A549 (cell line): Measurements from ENCODE around the gene MEF2A. TPM values are rescaled to one million over a fixed set of nuclear protein-coding genes. Genes with fewer than 3 reads are reported as not detected.

ENCODE experiments used
- ATAC-seq, 2 experiments: fragments of 200-7000 bp in 1 of 2; fragments of >200 bp in 1 of 2; cut with Nextera tagmentation in 1 of 2; cut with Tn5 transposase in 1 of 2; 3 replicates each; pipeline versions ENCODE4 v1.8.0 to v1.9.1; 2018 to 2020; ENCODE audit warnings: mild to moderate bottlenecking in 1 of 2, moderate library complexity in 1 of 2
- CTCF ChIA-PET: fragments of 300-600 bp; sonication (Branson Sonifier 250); formaldehyde crosslinking; extraction: SDS; loops from one replicate; lab custom pipeline; 2021; ENCODE audit warnings: antibody characterized with exemption, inconsistent platforms; lab: Yijun Ruan, JAX
- POLR2A ChIA-PET: fragments of 350-600 bp; formaldehyde crosslinking; extraction: SDS; loops from one replicate; lab custom pipeline; 2021; ENCODE audit warnings: antibody characterized with exemption, inconsistent platforms; lab: Yijun Ruan, JAX
- DNase-seq, 2 experiments: peaks; one replicate each; pipeline versions ENCODE4 v3.0.0 to v3.0.0-alpha.2; 2011 to 2016; ENCODE audit warnings: low read depth in 1 of 2, low spot score in 1 of 2
- FAIRE-seq: peaks from 2 replicates; lab custom pipeline; 2011; peaks lifted over from hg19 to GRCh38; lab: Jason Lieb, UNC
- H3K27ac ChIP-seq, 2 experiments: fragments of >200 bp; sonication (Bioruptor Twin); formaldehyde crosslinking; 3 replicates each; pipeline ENCODE4 v1.5.1; 2016 to 2017
- H3K4me1 ChIP-seq: fragments of >200 bp; sonication (Bioruptor Twin); formaldehyde crosslinking; 3 replicates; pipeline ENCODE4 v1.6.1; 2016
- H3K4me2 ChIP-seq: fragments of >200 bp; sonication (Bioruptor Twin); formaldehyde crosslinking; 3 replicates; pipeline ENCODE4 v1.6.1; 2016
- H3K4me3 ChIP-seq: fragments of >200 bp; sonication (Bioruptor Twin); formaldehyde crosslinking; 3 replicates; pipeline ENCODE4 v1.5.1; 2016
- H3K9me3 ChIP-seq: fragments of >200 bp; sonication (Bioruptor Twin); formaldehyde crosslinking; 3 replicates; pipeline ENCODE4 v1.6.1; 2016
- ATOH8 ChIP-seq: fragments of 250-450 bp; sonication (Bioruptor Pico); IDR thresholded peaks from 2 replicates; pipeline ENCODE4 v1.5.0; 2020; ENCODE audit warnings: low read depth, mild to moderate bottlenecking, moderate library complexity
- BHLHE40 ChIP-seq: IDR thresholded peaks from 2 replicates; pipeline ENCODE4 v1.6.1; 2012; ENCODE audit warnings: low read depth, low read length, inconsistent platforms
- CBX8 ChIP-seq: fragments of 200-600 bp; sonication (generic); IDR thresholded peaks from 2 replicates; pipeline ENCODE4 v1.6.1; 2016
- CEBPB ChIP-seq, 2 experiments: fragments of >200 bp in 1 of 2; sonication (Bioruptor Twin) in 1 of 2; formaldehyde crosslinking in 1 of 2; IDR thresholded peaks; 2 replicates each; pipeline ENCODE4 v1.6.1; 2012 to 2016
- CHD2 ChIP-seq: fragments of 150-350 bp; IDR thresholded peaks from 2 replicates; pipeline ENCODE4 v1.6.1; 2014; ENCODE audit warnings: low read length; ENCODE audit not compliant: partially characterized antibody
- EHF ChIP-seq: fragments of 250-450 bp; sonication (Bioruptor Pico); IDR thresholded peaks from 2 replicates; pipeline ENCODE4 v1.5.0; 2020; ENCODE audit warnings: mild to moderate bottlenecking
- EHMT2 ChIP-seq: fragments of 200-600 bp; sonication (generic); IDR thresholded peaks from 2 replicates; pipeline ENCODE4 v1.6.1; 2016; ENCODE audit warnings: antibody characterized with exemption, low read depth, mild to moderate bottlenecking, moderate library complexity
- EP300 ChIP-seq, 2 experiments: fragments of >200 bp; sonication (Bioruptor Twin); formaldehyde crosslinking; IDR thresholded peaks; 2 replicates in 1 of 2; 3 replicates in 1 of 2; pipeline ENCODE4 v1.6.1; 2016 to 2017
- ESRRA ChIP-seq: fragments of 150-350 bp; IDR thresholded peaks from 2 replicates; pipeline ENCODE4 v1.6.1; 2014; ENCODE audit warnings: mild to moderate bottlenecking, low read length, borderline replicate concordance
- FOSL2 ChIP-seq, 2 experiments: fragments of 450-650 bp in 1 of 2; fragments of >200 bp in 1 of 2; sonication (Bioruptor Twin) in 1 of 2; formaldehyde crosslinking; IDR thresholded peaks; 2 replicates each; pipeline versions ENCODE4 v1.5.0 to v1.6.1; 2016 to 2020; ENCODE audit warnings: mild to moderate bottlenecking in 1 of 2, moderate library complexity in 1 of 2
- GATA3 ChIP-seq: IDR thresholded peaks from 2 replicates; pipeline ENCODE4 v1.6.1; 2012; ENCODE audit warnings: borderline replicate concordance
- HEYL ChIP-seq: fragments of 250-450 bp; sonication (Bioruptor Pico); IDR thresholded peaks from 2 replicates; pipeline ENCODE4 v1.8.0; 2021; ENCODE audit warnings: mild to moderate bottlenecking, moderate library complexity
- HOXA7 ChIP-seq: fragments of 250-450 bp; sonication (Bioruptor Pico); IDR thresholded peaks from 2 replicates; pipeline ENCODE4 v1.5.0; 2020; ENCODE audit warnings: mild to moderate bottlenecking, moderate library complexity
- HOXB13 ChIP-seq: fragments of 250-450 bp; sonication (Bioruptor Pico); IDR thresholded peaks from 2 replicates; pipeline ENCODE4 v1.5.0; 2020; ENCODE audit warnings: low read depth, mild to moderate bottlenecking, moderate library complexity
- HOXB5 ChIP-seq: fragments of 250-450 bp; sonication (Bioruptor Pico); IDR thresholded peaks from 2 replicates; pipeline ENCODE4 v1.5.0; 2020; ENCODE audit warnings: mild to moderate bottlenecking, moderate library complexity
- JUNB ChIP-seq: fragments of >200 bp; sonication (Bioruptor Twin); formaldehyde crosslinking; IDR thresholded peaks from 2 replicates; pipeline ENCODE4 v1.6.1; 2016
- KDM5A ChIP-seq: fragments of 200-600 bp; sonication (generic); IDR thresholded peaks from 2 replicates; pipeline ENCODE4 v1.6.1; 2016; ENCODE audit warnings: antibody characterized with exemption, mild to moderate bottlenecking
- MAZ ChIP-seq: fragments of 150-350 bp; IDR thresholded peaks from 2 replicates; pipeline ENCODE4 v1.6.1; 2014; ENCODE audit warnings: antibody characterized with exemption, low read depth, low read length, borderline replicate concordance
- MYC ChIP-seq: IDR thresholded peaks from 2 replicates; pipeline ENCODE4 v1.6.1; 2012; ENCODE audit warnings: mild to moderate bottlenecking, inconsistent platforms, low read length, improper control_type of control experiment, borderline replicate concordance
- NFE2L2 ChIP-seq: fragments of 150-350 bp; conservative IDR thresholded peaks from 2 replicates; pipeline ENCODE4 v1.6.1; 2014; ENCODE audit warnings: low read length
- NR3C1 ChIP-seq: fragments of >200 bp; sonication (Bioruptor Twin); formaldehyde crosslinking; IDR thresholded peaks from 3 replicates; pipeline ENCODE4 v1.6.1; 2017
- PBX3 ChIP-seq: IDR thresholded peaks from 2 replicates; pipeline ENCODE4 v1.6.1; 2012
- PHF8 ChIP-seq: fragments of 200-600 bp; sonication (generic); IDR thresholded peaks from 2 replicates; pipeline ENCODE4 v1.6.1; 2016; ENCODE audit warnings: low read depth, mild to moderate bottlenecking, antibody characterized with exemption, moderate library complexity, borderline replicate concordance
- POLR2A ChIP-seq: IDR thresholded peaks from 2 replicates; pipeline ENCODE4 v1.6.1; 2012; ENCODE audit warnings: mild to moderate bottlenecking, low read length
- POLR2AphosphoS2 ChIP-seq: conservative IDR thresholded peaks from 2 replicates; pipeline ENCODE4 v1.6.1; 2012; ENCODE audit warnings: low read length, improper control_type of control experiment, inconsistent platforms
- RAD21 ChIP-seq, 2 experiments: fragments of >200 bp in 1 of 2; sonication (Bioruptor Twin) in 1 of 2; formaldehyde crosslinking in 1 of 2; IDR thresholded peaks in 1 of 2; conservative IDR thresholded peaks in 1 of 2; 2 replicates in 1 of 2; 3 replicates in 1 of 2; pipeline ENCODE4 v1.6.1; 2012 to 2018; ENCODE audit warnings: inconsistent platforms in 1 of 2
- RCOR1 ChIP-seq: fragments of 150-350 bp; IDR thresholded peaks from 2 replicates; pipeline ENCODE4 v1.6.1; 2014; ENCODE audit warnings: antibody characterized with exemption, low read length, low read depth
- RNF2 ChIP-seq: fragments of 200-600 bp; sonication (generic); IDR thresholded peaks from 2 replicates; pipeline ENCODE4 v1.6.1; 2016; ENCODE audit warnings: low read depth, mild to moderate bottlenecking, antibody characterized with exemption, moderate library complexity, borderline replicate concordance
- SMC3 ChIP-seq: fragments of >200 bp; sonication (Bioruptor Twin); formaldehyde crosslinking; IDR thresholded peaks from 3 replicates; pipeline ENCODE4 v1.6.1; 2018; ENCODE audit warnings: inconsistent platforms
- SREBF2 ChIP-seq: fragments of 450-650 bp; IDR thresholded peaks from 2 replicates; pipeline ENCODE4 v1.6.1; 2014; ENCODE audit warnings: mild to moderate bottlenecking, moderate library complexity
- TFCP2L1 ChIP-seq: fragments of 250-450 bp; sonication (Bioruptor Pico); IDR thresholded peaks from 2 replicates; pipeline ENCODE4 v1.5.0; 2021; ENCODE audit warnings: mild to moderate bottlenecking
- TP53 ChIP-seq: fragments of 250-450 bp; sonication (Bioruptor Pico); IDR thresholded peaks from 2 replicates; pipeline ENCODE4 v1.5.0; 2021; ENCODE audit warnings: mild to moderate bottlenecking, moderate library complexity
- ZNF302 ChIP-seq: fragments of 250-450 bp; sonication (Bioruptor Pico); IDR thresholded peaks from 2 replicates; pipeline ENCODE4 v1.9.0; 2021; ENCODE audit warnings: inconsistent platforms, mild to moderate bottlenecking, moderate library complexity
- ZSCAN20 ChIP-seq: fragments of 250-450 bp; sonication (Bioruptor Pico); IDR thresholded peaks from 2 replicates; pipeline ENCODE4 v1.8.0; 2022; ENCODE audit warnings: mild to moderate bottlenecking, moderate library complexity
- WGBS: methylation state at CpG from one replicate; pipeline ENCODE4 v1.1.6; 2017; ENCODE audit errors: missing lambda C conversion rate; 5-methylcytosine and 5-hydroxymethylcytosine counted together
- polyA minus RNA-seq: library from RNA; depleted of rRNA, polyadenylated mRNA; stranded (reverse); fragments of >200 nt; gene quantifications from 2 replicates; pipeline ENCODE4 v1.2.3, GENCODE V29; 2011; rRNA and poly(A)+ RNA removed
- polyA plus RNA-seq, 4 experiments: library from polyadenylated mRNA; depleted of rRNA in 3 of 4; stranded (reverse); fragments of >200 nt; fragmentation: RNase III in 1 of 4; extraction: RNeasy Plus Mini Kit Qiagen cat#74134 plus additional on column Dnase treatment in 1 of 4; gene quantifications; 2 replicates in 3 of 4; 3 replicates in 1 of 4; pipeline ENCODE4 v1.2.3, GENCODE V29; 2011 to 2017
- TF ChIP-seq, protein P1 (sequence below): IDR thresholded peaks from 2 replicates; pipeline ENCODE4 v1.6.1; 2012
- TF ChIP-seq, protein P2 (sequence below): fragments of >200 bp; sonication (Bioruptor Twin); formaldehyde crosslinking; IDR thresholded peaks from 3 replicates; pipeline ENCODE4 v1.6.1; 2016
- TF ChIP-seq, protein P3 (sequence below): fragments of 150-350 bp; IDR thresholded peaks from 2 replicates; pipeline ENCODE4 v1.6.1; 2014; ENCODE audit warnings: low read depth, mild to moderate bottlenecking, low read length

The MEF2A gene
- polyA plus RNA-seq (2011; rRNA removed) (34.1 and 43.4 TPM in 2 replicates), polyA plus RNA-seq (2017; fragmentation: RNase III; extraction: RNeasy Plus Mini Kit Qiagen cat#74134 plus additional on column Dnase treatment) (14.2 to 15.0 TPM (median 14.6 TPM) in 3 replicates), polyA minus RNA-seq (43.5 and 49.5 TPM in 2 replicates)
- polyA plus RNA-seq (2012; cell fraction: cytosol; rRNA removed): 11.6 and 14.1 TPM in 2 replicates
- polyA plus RNA-seq (2012; cell fraction: nucleus; rRNA removed): 23.1 and 23.8 TPM in 2 replicates

DNA sequence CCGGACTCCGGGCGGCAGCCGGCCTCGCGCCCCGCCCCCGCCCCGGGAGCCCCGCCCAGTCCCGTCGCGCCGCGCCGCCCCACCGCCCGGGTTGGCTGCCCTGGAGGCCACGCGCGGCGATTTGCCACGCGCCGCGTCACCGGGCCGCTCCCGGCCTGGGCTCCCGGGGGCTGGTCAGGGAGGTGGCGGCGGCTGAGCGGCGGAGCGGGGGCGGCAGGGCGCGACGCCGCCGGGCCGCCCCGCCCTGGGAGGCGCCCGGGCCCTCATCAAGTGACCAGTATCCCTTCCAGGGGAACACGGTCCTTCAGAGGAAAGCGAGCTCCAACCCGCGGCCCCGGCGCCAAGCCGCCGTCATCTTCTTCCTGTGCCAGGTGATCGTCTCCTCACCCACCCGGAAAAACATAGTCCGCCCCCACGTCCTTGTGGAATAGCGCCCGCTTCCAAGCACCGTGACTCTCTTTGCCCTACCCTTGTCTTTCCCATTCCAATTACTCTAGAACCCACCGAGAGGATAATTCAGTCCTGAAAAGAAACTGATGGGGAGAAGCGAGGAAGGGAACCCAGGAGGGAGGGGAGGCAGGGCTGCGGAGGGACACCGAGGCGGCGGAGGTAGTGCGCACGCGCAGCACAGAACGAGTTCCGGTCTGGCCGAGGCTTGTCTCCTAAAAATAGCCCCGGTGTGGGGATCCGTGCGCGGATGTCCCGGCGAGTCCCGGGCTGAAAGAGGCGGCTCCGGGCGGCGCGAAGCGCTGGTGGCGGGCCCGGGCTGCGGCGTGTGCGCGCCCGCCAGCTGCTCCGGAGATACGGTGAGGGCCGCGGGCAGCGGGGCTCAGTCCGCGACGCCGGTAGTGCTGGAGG is at the start of gene MEF2A:
TSS of gene MEF2A (plus strand) at position 686 of the 858 bp plus-strand sequence. CDS start 67,136 bp downstream, outside the sequence.
- Histone ChIP-seq H3K9me3 (no peaks in the 10 kb centered on the region), H3K4me3 (peak within 1 kb of the TSS; percentile 64), H3K4me2 (peak within 1 kb of the TSS; percentile 87), H3K4me1 (peaks cover 23% of the 10 kb centered on the region; the same call in 2 of the 3 replicates), H3K27ac (peak within 1 kb of the TSS; percentile 93)
- FAIRE-seq (no peak), DNase-seq (peak; percentile 97), ATAC-seq (peak; percentile 76 to 87)
- WGBS: under 1% methylated on average over 44 of the region's 101 CpGs
- CTCF ChIA-PET: interaction anchor here (0.9 to 1.2 kb wide), 4 partner anchors 10 to 139 kb away, joined by 3 to 4 read pairs (median 3); no protein-coding TSS in a partner anchor
- POLR2A ChIA-PET: interaction anchor here (1.1 to 1.9 kb wide), 6 partner anchors 9 to 242 kb away, joined by 3 to 8 read pairs (median 4); no protein-coding TSS in a partner anchor
- TF ChIP-seq RAD21 (conservative IDR thresholded peaks at IDR 0.05 in 1 of 2, IDR thresholded peaks at IDR 0.05 in 1 of 2): peak in 1 of 2 experiments; percentile 12; a peak in 1 of 5 replicates
- TF ChIP-seq FOSL2 (IDR thresholded peaks at IDR 0.05): no peak
- no peak; the same call in 1 of the 2 replicates for TF ChIP-seq FOSL2 (CRISPR knock-in tag; IDR thresholded peaks at IDR 0.05)
- TF ChIP-seq PBX3: peak; percentile 93
- TF ChIP-seq, protein P1, sequence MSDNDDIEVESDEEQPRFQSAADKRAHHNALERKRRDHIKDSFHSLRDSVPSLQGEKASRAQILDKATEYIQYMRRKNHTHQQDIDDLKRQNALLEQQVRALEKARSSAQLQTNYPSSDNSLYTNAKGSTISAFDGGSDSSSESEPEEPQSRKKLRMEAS: peak; percentile 87
- TF ChIP-seq MAZ: peak; percentile 86; the same call in 1 of the 2 replicates
- TF ChIP-seq ZSCAN20 (CRISPR knock-in tag): no peak
- no peak; the same call in 1 of the 2 replicates for TF ChIP-seq BHLHE40
- TF ChIP-seq RCOR1: no peak
- no peak for TF ChIP-seq HOXA7 (CRISPR knock-in tag)
- no peak for TF ChIP-seq EHF (CRISPR knock-in tag)
- no peak for TF ChIP-seq TP53 (CRISPR knock-in tag)
- TF ChIP-seq, protein P2, sequence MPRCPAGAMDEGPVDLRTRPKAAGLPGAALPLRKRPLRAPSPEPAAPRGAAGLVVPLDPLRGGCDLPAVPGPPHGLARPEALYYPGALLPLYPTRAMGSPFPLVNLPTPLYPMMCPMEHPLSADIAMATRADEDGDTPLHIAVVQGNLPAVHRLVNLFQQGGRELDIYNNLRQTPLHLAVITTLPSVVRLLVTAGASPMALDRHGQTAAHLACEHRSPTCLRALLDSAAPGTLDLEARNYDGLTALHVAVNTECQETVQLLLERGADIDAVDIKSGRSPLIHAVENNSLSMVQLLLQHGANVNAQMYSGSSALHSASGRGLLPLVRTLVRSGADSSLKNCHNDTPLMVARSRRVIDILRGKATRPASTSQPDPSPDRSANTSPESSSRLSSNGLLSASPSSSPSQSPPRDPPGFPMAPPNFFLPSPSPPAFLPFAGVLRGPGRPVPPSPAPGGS: peak; percentile 60
- no peak for TF ChIP-seq TFCP2L1 (CRISPR knock-in tag)
- TF ChIP-seq GATA3: peak; percentile 31; the same call in 1 of the 2 replicates
- TF ChIP-seq EP300 (IDR thresholded peaks at IDR 0.05): no peak; a peak in 1 of 5 replicates
- peak; percentile 40 for TF ChIP-seq SMC3
- TF ChIP-seq, protein P3, sequence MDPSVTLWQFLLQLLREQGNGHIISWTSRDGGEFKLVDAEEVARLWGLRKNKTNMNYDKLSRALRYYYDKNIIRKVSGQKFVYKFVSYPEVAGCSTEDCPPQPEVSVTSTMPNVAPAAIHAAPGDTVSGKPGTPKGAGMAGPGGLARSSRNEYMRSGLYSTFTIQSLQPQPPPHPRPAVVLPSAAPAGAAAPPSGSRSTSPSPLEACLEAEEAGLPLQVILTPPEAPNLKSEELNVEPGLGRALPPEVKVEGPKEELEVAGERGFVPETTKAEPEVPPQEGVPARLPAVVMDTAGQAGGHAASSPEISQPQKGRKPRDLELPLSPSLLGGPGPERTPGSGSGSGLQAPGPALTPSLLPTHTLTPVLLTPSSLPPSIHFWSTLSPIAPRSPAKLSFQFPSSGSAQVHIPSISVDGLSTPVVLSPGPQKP: no peak
- no peak for TF ChIP-seq POLR2AphosphoS2
- TF ChIP-seq NR3C1: no peak
- no peak for TF ChIP-seq CEBPB (IDR thresholded peaks at IDR 0.05)
- peak; percentile 83 for TF ChIP-seq CHD2
- no peak for TF ChIP-seq KDM5A
- peak; percentile 67 for TF ChIP-seq POLR2A
- no peak for TF ChIP-seq JUNB
- TF ChIP-seq RNF2: no peak
- no peak for TF ChIP-seq ZNF302
- TF ChIP-seq ATOH8 (CRISPR knock-in tag): no peak
- no peak for TF ChIP-seq HOXB5
- TF ChIP-seq SREBF2: no peak
- no peak for TF ChIP-seq EHMT2
- no peak for TF ChIP-seq HEYL (CRISPR knock-in tag)
- no peak for TF ChIP-seq CBX8
- no peak for TF ChIP-seq NFE2L2
- TF ChIP-seq PHF8: peak; percentile 45; the same call in 1 of the 2 replicates
- no peak; the same call in 1 of the 2 replicates for TF ChIP-seq ESRRA
- TF ChIP-seq HOXB13: no peak
- TF ChIP-seq MYC: peak; percentile 78
